Stimulated activated effector memory CD8-positive, alpha-beta T cell treated with anti-CD3 and anti-CD28 coated beads, Interleukin-12 subunit alpha, Interleukin-12 subunit beta, amount 100 ng/mL, for 72 hours (primary cell): ENCODE data around the gene PSMD3.
A peak's percentile ranks its signal among the peaks of the same experiment; 100 is the strongest.

Experiments used
- ATAC-seq: fragments of 150-1000 bp; cut with Tn5 transposase; 2 replicates; pipeline ENCODE4 v1.10.0; 2021
- DNase-seq, 2 donors: peaks; one replicate each; pipeline ENCODE4 v3.0.0; 2021 to 2022; ENCODE audit warnings: low spot score in 2 of 2
- H3K27ac Mint-ChIP-seq: one replicate; pipeline ENCODE4 v1.8.0; 2022; ENCODE audit warnings: mild to moderate bottlenecking, mixed read lengths
- H3K36me3 Mint-ChIP-seq: one replicate; pipeline ENCODE4 v1.8.0; 2022; ENCODE audit warnings: mild to moderate bottlenecking, mixed read lengths
- H3K4me1 Mint-ChIP-seq: one replicate; pipeline ENCODE4 v1.8.0; 2022; ENCODE audit warnings: mixed read lengths
- H3K4me3 Mint-ChIP-seq: one replicate; pipeline ENCODE4 v1.8.0; 2022; ENCODE audit warnings: mild to moderate bottlenecking, mixed read lengths
- H3K9me3 Mint-ChIP-seq: one replicate; pipeline ENCODE4 v1.8.0; 2022; ENCODE audit warnings: mixed read lengths

The PSMD3 gene

GRCh38 chr17:39972271-39972670, 8.3 kb upstream of the PSMD3 start:
- ATAC-seq (no peak), DNase-seq (no peak)
- no peak overlapping the region for H3K4me3 Mint-ChIP-seq

GRCh38 chr17:39973496-39973895, 7.1 kb upstream of the PSMD3 start:
- ATAC-seq (no peak), DNase-seq (no peak)
- Mint-ChIP-seq H3K4me1 (no peaks in the 10 kb centered on the region), H3K27ac (no peak overlapping the region), H3K4me3 (no peak overlapping the region), H3K36me3 (no peaks in the 10 kb centered on the region), H3K9me3 (no peaks in the 10 kb centered on the region)

More at GRCh38 chr17:39972271-39972670, 8.3 kb upstream of the PSMD3 start:
- Mint-ChIP-seq H3K36me3 (no peaks in the 10 kb centered on the region), H3K4me1 (no peaks in the 10 kb centered on the region), H3K9me3 (no peaks in the 10 kb centered on the region), H3K27ac (no peak overlapping the region)

GRCh38 chr17:39974433-39974832, 6.2 kb upstream of the PSMD3 start:
- H3K27ac Mint-ChIP-seq = no peak overlapping the region
- H3K4me3 Mint-ChIP-seq = no peak overlapping the region
- no peaks in the 10 kb centered on the region for H3K36me3 Mint-ChIP-seq
- DNase-seq = no peak
- H3K4me1 Mint-ChIP-seq = peaks cover 4% of the 10 kb centered on the region
- no peak for ATAC-seq
- H3K9me3 Mint-ChIP-seq = no peaks in the 10 kb centered on the region

GRCh38 chr17:39975801-39976200, 4.8 kb upstream of the PSMD3 start:
- ATAC-seq = no peak
- no peak overlapping the region for H3K4me3 Mint-ChIP-seq

GRCh38 chr17:39979016-39979670, 1.5 kb upstream of the PSMD3 start:
- H3K4me1 Mint-ChIP-seq = peaks cover 26% of the 10 kb centered on the region
- H3K4me3 Mint-ChIP-seq = peak overlapping the region; percentile 93
- H3K9me3 Mint-ChIP-seq = no peaks in the 10 kb centered on the region
- H3K27ac Mint-ChIP-seq = no peak overlapping the region
- no peak for ATAC-seq
- DNase-seq = no peak
- peaks cover 29% of the 10 kb centered on the region for H3K36me3 Mint-ChIP-seq

More at GRCh38 chr17:39975801-39976200, 4.8 kb upstream of the PSMD3 start:
- Mint-ChIP-seq H3K27ac (no peak overlapping the region), H3K36me3 (peaks cover 7% of the 10 kb centered on the region), H3K4me1 (peaks cover 14% of the 10 kb centered on the region), H3K9me3 (no peaks in the 10 kb centered on the region)
- no peak for DNase-seq

GRCh38 chr17:39979893-39980350, 685 bp upstream of the PSMD3 start:
- Mint-ChIP-seq H3K4me1 (peaks cover 32% of the 10 kb centered on the region), H3K36me3 (peaks cover 36% of the 10 kb centered on the region), H3K9me3 (no peaks in the 10 kb centered on the region), H3K4me3 (peak overlapping the region; percentile 93), H3K27ac (peak overlapping the region; percentile 99)
- peak; percentile 20 for ATAC-seq
- no peak for DNase-seq

- Mint-ChIP-seq H3K4me1 (peaks cover 32% of the 10 kb centered on the region), H3K27ac (peak overlapping the region; percentile 99), H3K36me3 (peaks cover 50% of the 10 kb centered on the region), H3K9me3 (no peaks in the 10 kb centered on the region), H3K4me3 (peak overlapping the region; percentile 93)
- DNase-seq (no peak), ATAC-seq (no peak)
These were observed 667 bp downstream of the PSMD3 start for GRCh38 chr17:39981207-39981741.

- peak overlapping the region; percentile 99 for H3K27ac Mint-ChIP-seq
- H3K9me3 Mint-ChIP-seq = no peaks in the 10 kb centered on the region
- H3K36me3 Mint-ChIP-seq = peaks cover 56% of the 10 kb centered on the region
- peak overlapping the region; percentile 93 for H3K4me3 Mint-ChIP-seq
- DNase-seq = no peak
- H3K4me1 Mint-ChIP-seq = peaks cover 37% of the 10 kb centered on the region
- no peak for ATAC-seq
These were observed 1.3 kb downstream of the PSMD3 start for GRCh38 chr17:39981766-39982375.

GRCh38 chr17:39988206-39988810, 7.7 kb downstream of the PSMD3 start:
- no peaks in the 10 kb centered on the region for H3K9me3 Mint-ChIP-seq
- ATAC-seq (no peak), DNase-seq (no peak)
- peaks cover 25% of the 10 kb centered on the region for H3K4me1 Mint-ChIP-seq
- peaks cover 100% of the 10 kb centered on the region for H3K36me3 Mint-ChIP-seq
- H3K27ac Mint-ChIP-seq = no peak overlapping the region
- no peak overlapping the region for H3K4me3 Mint-ChIP-seq

- ATAC-seq = no peak
- Mint-ChIP-seq H3K27ac (peak overlapping the region; percentile 27), H3K36me3 (peaks cover 92% of the 10 kb centered on the region)
These were observed 13.8 kb downstream of the PSMD3 start for GRCh38 chr17:39994448-39994847.

GRCh38 chr17:39995438-39995837, 14.8 kb downstream of the PSMD3 start:
- Mint-ChIP-seq H3K9me3 (no peaks in the 10 kb centered on the region), H3K4me1 (peaks cover 10% of the 10 kb centered on the region), H3K27ac (no peak overlapping the region), H3K36me3 (peaks cover 82% of the 10 kb centered on the region), H3K4me3 (no peak overlapping the region)
- ATAC-seq (no peak), DNase-seq (no peak)

More at GRCh38 chr17:39994448-39994847, 13.8 kb downstream of the PSMD3 start:
- H3K9me3 Mint-ChIP-seq = no peaks in the 10 kb centered on the region
- peaks cover 11% of the 10 kb centered on the region for H3K4me1 Mint-ChIP-seq
- no peak overlapping the region for H3K4me3 Mint-ChIP-seq
- no peak for DNase-seq

GRCh38 chr17:39996162-39996561, 15.6 kb downstream of the PSMD3 start:
- peaks cover 10% of the 10 kb centered on the region for H3K4me1 Mint-ChIP-seq
- H3K9me3 Mint-ChIP-seq = no peaks in the 10 kb centered on the region
- H3K4me3 Mint-ChIP-seq = no peak overlapping the region
- H3K27ac Mint-ChIP-seq = no peak overlapping the region
- H3K36me3 Mint-ChIP-seq = peaks cover 75% of the 10 kb centered on the region
- no peak for ATAC-seq
- DNase-seq = no peak

- no peaks in the 10 kb centered on the region for H3K9me3 Mint-ChIP-seq
- ATAC-seq (no peak), DNase-seq (no peak)
- peaks cover 69% of the 10 kb centered on the region for H3K36me3 Mint-ChIP-seq
- H3K4me3 Mint-ChIP-seq = no peak overlapping the region
- no peak overlapping the region for H3K27ac Mint-ChIP-seq
- peaks cover 10% of the 10 kb centered on the region for H3K4me1 Mint-ChIP-seq
These were observed 16.2 kb downstream of the PSMD3 start for GRCh38 chr17:39996800-39997199.

- DNase-seq = no peak
- Mint-ChIP-seq H3K4me1 (peaks cover 9% of the 10 kb centered on the region), H3K4me3 (no peak overlapping the region), H3K36me3 (peaks cover 61% of the 10 kb centered on the region), H3K9me3 (no peaks in the 10 kb centered on the region), H3K27ac (no peak overlapping the region)
- ATAC-seq = peak; percentile 32
These were observed 16.9 kb downstream of the PSMD3 start for GRCh38 chr17:39997543-39997942.

- DNase-seq (no peak), ATAC-seq (no peak)
- H3K4me3 Mint-ChIP-seq = no peak overlapping the region
- H3K27ac Mint-ChIP-seq = peak overlapping the region; percentile 24
- peaks cover 5% of the 10 kb centered on the region for H3K4me1 Mint-ChIP-seq
- H3K9me3 Mint-ChIP-seq = no peaks in the 10 kb centered on the region
- peaks cover 46% of the 10 kb centered on the region for H3K36me3 Mint-ChIP-seq
These were observed 18.5 kb downstream of the PSMD3 start for GRCh38 chr17:39999067-39999466.
